HCT116 (cell line): ENCODE data around the gene PRRT1.

Experiments
- POLR2A ChIP-seq: IDR thresholded peaks from 2 replicates; pipeline ENCODE4 v1.7.0; 2011; ENCODE audit warnings: borderline replicate concordance; ENCODE audit not compliant: insufficient read depth, insufficient read length; ENCODE audit errors: extremely low read depth
- SIN3A ChIP-seq: IDR thresholded peaks from 2 replicates; pipeline ENCODE4 v1.6.1; 2012; ENCODE audit warnings: low read depth
- SP1 ChIP-seq: IDR thresholded peaks from 2 replicates; pipeline ENCODE4 v1.6.1; 2012; ENCODE audit warnings: low read depth
- TF ChIP-seq, protein P1 (sequence below), 3 experiments: fragments of 200-600 bp in 1 of 3; sonication (generic) in 1 of 3; IDR thresholded peaks in 2 of 3; conservative IDR thresholded peaks in 1 of 3; 2 replicates each; pipeline ENCODE4 v1.5.1; 2012 to 2017; ENCODE audit warnings: low read depth in 2 of 3, low read length in 2 of 3, antibody characterized with exemption in 1 of 3, borderline replicate concordance in 1 of 3, control low read depth in 1 of 3, mild to moderate bottlenecking in 1 of 3, mixed read lengths in 1 of 3, mixed run types in 1 of 3, moderate library complexity in 1 of 3; ENCODE audit not compliant: insufficient read depth in 1 of 3
- TF ChIP-seq, protein P2 (sequence below): IDR thresholded peaks from 2 replicates; pipeline ENCODE4 v1.6.1; 2011; ENCODE audit warnings: mild to moderate bottlenecking, low read length, moderate library complexity; ENCODE audit not compliant: insufficient replicate concordance; ENCODE audit errors: extremely low read depth

GRCh38 chr6:32190054-32190851 is 38.5 kb upstream of the PRRT1 start, which contains the start of gene PBX2:
- TF ChIP-seq, protein P1, sequence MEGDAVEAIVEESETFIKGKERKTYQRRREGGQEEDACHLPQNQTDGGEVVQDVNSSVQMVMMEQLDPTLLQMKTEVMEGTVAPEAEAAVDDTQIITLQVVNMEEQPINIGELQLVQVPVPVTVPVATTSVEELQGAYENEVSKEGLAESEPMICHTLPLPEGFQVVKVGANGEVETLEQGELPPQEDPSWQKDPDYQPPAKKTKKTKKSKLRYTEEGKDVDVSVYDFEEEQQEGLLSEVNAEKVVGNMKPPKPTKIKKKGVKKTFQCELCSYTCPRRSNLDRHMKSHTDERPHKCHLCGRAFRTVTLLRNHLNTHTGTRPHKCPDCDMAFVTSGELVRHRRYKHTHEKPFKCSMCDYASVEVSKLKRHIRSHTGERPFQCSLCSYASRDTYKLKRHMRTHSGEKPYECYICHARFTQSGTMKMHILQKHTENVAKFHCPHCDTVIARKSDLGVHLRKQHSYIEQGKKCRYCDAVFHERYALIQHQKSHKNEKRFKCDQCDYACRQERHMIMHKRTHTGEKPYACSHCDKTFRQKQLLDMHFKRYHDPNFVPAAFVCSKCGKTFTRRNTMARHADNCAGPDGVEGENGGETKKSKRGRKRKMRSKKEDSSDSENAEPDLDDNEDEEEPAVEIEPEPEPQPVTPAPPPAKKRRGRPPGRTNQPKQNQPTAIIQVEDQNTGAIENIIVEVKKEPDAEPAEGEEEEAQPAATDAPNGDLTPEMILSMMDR (IDR thresholded peaks at IDR 0.05 in 2 of 3, conservative IDR thresholded peaks at IDR 0.05 in 1 of 3; ENCODE audit: borderline replicate concordance in 1 of 3, insufficient read depth in 1 of 3, low read depth in 2 of 3, low read length in 2 of 3): no peak
- TF ChIP-seq, protein P2, sequence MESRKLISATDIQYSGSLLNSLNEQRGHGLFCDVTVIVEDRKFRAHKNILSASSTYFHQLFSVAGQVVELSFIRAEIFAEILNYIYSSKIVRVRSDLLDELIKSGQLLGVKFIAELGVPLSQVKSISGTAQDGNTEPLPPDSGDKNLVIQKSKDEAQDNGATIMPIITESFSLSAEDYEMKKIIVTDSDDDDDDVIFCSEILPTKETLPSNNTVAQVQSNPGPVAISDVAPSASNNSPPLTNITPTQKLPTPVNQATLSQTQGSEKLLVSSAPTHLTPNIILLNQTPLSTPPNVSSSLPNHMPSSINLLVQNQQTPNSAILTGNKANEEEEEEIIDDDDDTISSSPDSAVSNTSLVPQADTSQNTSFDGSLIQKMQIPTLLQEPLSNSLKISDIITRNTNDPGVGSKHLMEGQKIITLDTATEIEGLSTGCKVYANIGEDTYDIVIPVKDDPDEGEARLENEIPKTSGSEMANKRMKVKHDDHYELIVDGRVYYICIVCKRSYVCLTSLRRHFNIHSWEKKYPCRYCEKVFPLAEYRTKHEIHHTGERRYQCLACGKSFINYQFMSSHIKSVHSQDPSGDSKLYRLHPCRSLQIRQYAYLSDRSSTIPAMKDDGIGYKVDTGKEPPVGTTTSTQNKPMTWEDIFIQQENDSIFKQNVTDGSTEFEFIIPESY: no peak
- TF ChIP-seq SIN3A (no peak), SP1 (no peak), POLR2A (peak; percentile 43)
